Lower lobe of right lung (tissue), 2 donors: ENCODE data around the gene FGD2. TPM values are rescaled to one million over a fixed set of nuclear protein-coding genes. Genes with fewer than 3 reads are reported as not detected.

Source experiments
- ATAC-seq, 2 donors: fragments of 200-7000 bp; cut with Tn5 transposase; one replicate each; pipeline ENCODE4 v1.9.1; 2020 to 2022; ENCODE audit warnings: mild to moderate bottlenecking in 2 of 2, moderate library complexity in 2 of 2
- DNase-seq: peaks from one replicate; pipeline ENCODE4 v3.0.0-alpha.2; 2020
- H3K27ac ChIP-seq: fragments of 200-600 bp; one replicate; pipeline ENCODE4 v1.8.0; 2022
- H3K27me3 ChIP-seq: fragments of 200-600 bp; one replicate; pipeline ENCODE4 v1.8.0; 2022; ENCODE audit warnings: low read depth
- H3K36me3 ChIP-seq: fragments of 200-600 bp; one replicate; pipeline ENCODE4 v1.8.0; 2022; ENCODE audit warnings: mild to moderate bottlenecking
- H3K4me1 ChIP-seq: fragments of 200-600 bp; one replicate; pipeline ENCODE4 v1.8.0; 2022
- H3K4me3 ChIP-seq: fragments of 200-600 bp; one replicate; pipeline ENCODE4 v1.8.0; 2022; ENCODE audit warnings: mild to moderate bottlenecking
- H3K9me3 ChIP-seq: fragments of 200-600 bp; one replicate; pipeline ENCODE4 v1.8.0; 2022
- CTCF ChIP-seq: fragments of 200-600 bp; IDR thresholded peaks from one replicate; pipeline ENCODE4 v1.8.0; 2022; ENCODE audit warnings: antibody characterized with exemption, mild to moderate bottlenecking
- intact Hi-C: fragments of 100-400 bp; cut with DNase I; formaldehyde crosslinking; loops from one replicate; pipeline ENCODE4 v1.11.0; 2022
- total RNA-seq: library from RNA; stranded (reverse); fragmentation: NEBNext Ultra II Directional; extraction: Animal tissue kit (Norgen Biotek cat#: 25700); gene quantifications from one replicate; pipeline ENCODE4 v1.2.1, GENCODE V29; 2021
- donor health status: DM: no; HTN: yes; CAD: no; lungs with severe emphysema.

Gene FGD2
- total RNA-seq, 1 donor from 2014 or later: 103 TPM

- no peak overlapping the region for H3K4me3 ChIP-seq
- TF ChIP-seq CTCF: no peak
- intact Hi-C loops: no loop called here
- no peaks in the 10 kb centered on the region for H3K9me3 ChIP-seq
- no peaks in the 10 kb centered on the region for H3K36me3 ChIP-seq
- peaks cover 42% of the 10 kb centered on the region for H3K4me1 ChIP-seq
- no peaks in the 10 kb centered on the region for H3K27me3 ChIP-seq
- ATAC-seq (peak; percentile 36 to 40), DNase-seq (no peak)
- peak overlapping the region; percentile 76 for H3K27ac ChIP-seq
These were observed 43.6 kb downstream of the FGD2 start for GRCh38 chr6:37048851-37049757.

- intact Hi-C loops: loop anchor here (10.0 kb wide), 1 partner anchor 125 kb away; the partner anchor contains the start of gene PIM1
- H3K4me1 ChIP-seq: peaks cover 42% of the 10 kb centered on the region
- no peaks in the 10 kb centered on the region for H3K9me3 ChIP-seq
- peak overlapping the region; percentile 76 for H3K27ac ChIP-seq
- no peaks in the 10 kb centered on the region for H3K36me3 ChIP-seq
- no peaks in the 10 kb centered on the region for H3K27me3 ChIP-seq
- ATAC-seq (no peak), DNase-seq (no peak)
- peak overlapping the region; percentile 1 for H3K4me3 ChIP-seq
- TF ChIP-seq CTCF: no peak
These were observed 44.2 kb downstream of the FGD2 start for GRCh38 chr6:37049758-37050044.

GRCh38 chr6:37050045-37050853 lies 44.8 kb downstream of the FGD2 start:
- intact Hi-C loops: loop anchor here (10.0 kb wide), 1 partner anchor 125 kb away; the partner anchor contains the start of gene PIM1
- H3K27me3 ChIP-seq: no peaks in the 10 kb centered on the region
- DNase-seq (peak; percentile 91), ATAC-seq (peak; percentile 78 to 86)
- TF ChIP-seq CTCF: no peak
- peak overlapping the region; percentile 76 for H3K27ac ChIP-seq
- peak overlapping the region; percentile 1 for H3K4me3 ChIP-seq
- no peaks in the 10 kb centered on the region for H3K36me3 ChIP-seq
- no peaks in the 10 kb centered on the region for H3K9me3 ChIP-seq
- peaks cover 42% of the 10 kb centered on the region for H3K4me1 ChIP-seq

- DNase-seq (no peak), ATAC-seq (no peak)
- H3K27me3 ChIP-seq: no peaks in the 10 kb centered on the region
- H3K4me3 ChIP-seq: no peak overlapping the region
- peaks cover 42% of the 10 kb centered on the region for H3K4me1 ChIP-seq
- H3K36me3 ChIP-seq: no peaks in the 10 kb centered on the region
- no peaks in the 10 kb centered on the region for H3K9me3 ChIP-seq
- peak overlapping the region; percentile 76 for H3K27ac ChIP-seq
- intact Hi-C loops: loop anchor here (10.0 kb wide), 1 partner anchor 124 kb away; the partner anchor contains the start of gene PIM1
- TF ChIP-seq CTCF: no peak
These were observed 45.3 kb downstream of the FGD2 start for GRCh38 chr6:37050854-37051137.

GRCh38 chr6:37051138-37052026 lies 45.9 kb downstream of the FGD2 start:
- peak; percentile 93 for TF ChIP-seq CTCF
- H3K27ac ChIP-seq: peak overlapping the region; percentile 76
- no peaks in the 10 kb centered on the region for H3K27me3 ChIP-seq
- peaks cover 42% of the 10 kb centered on the region for H3K4me1 ChIP-seq
- H3K4me3 ChIP-seq: no peak overlapping the region
- ATAC-seq (peak; percentile 84 to 87), DNase-seq (peak; percentile 95)
- no peaks in the 10 kb centered on the region for H3K36me3 ChIP-seq
- intact Hi-C loops: loop anchor here (10.0 kb wide), 1 partner anchor 123 kb away; the partner anchor contains the start of gene PIM1
- H3K9me3 ChIP-seq: no peaks in the 10 kb centered on the region
